Right lobe of liver (tissue), 4 donors: ENCODE data around the gene MYO1F.

Experiments used
- CTCF ChIP-seq, 4 donors: fragments of 200-600 bp in 3 of 4; fragments of 450-650 bp in 1 of 4; IDR thresholded peaks; one replicate each; pipeline versions ENCODE4 v1.5.1 to v1.8.0; 2016 to 2022; ENCODE audit warnings: antibody characterized with exemption in 4 of 4, mild to moderate bottlenecking in 2 of 4
- POLR2A ChIP-seq: fragments of 450-650 bp; IDR thresholded peaks from one replicate; pipeline ENCODE4 v1.6.1; 2017; ENCODE audit warnings: antibody characterized with exemption, mild to moderate bottlenecking
- donor health status: DM: no; HTN: no; CAD: no.
- donor health status: DM: no; HTN: no; CAD: no.
- donor health status: DM: no; HTN: yes; CAD: no.

- no peak for TF ChIP-seq CTCF (IDR thresholded peaks at IDR 0.05)
- no peak for TF ChIP-seq POLR2A
Observed at GRCh38 chr19:8545743-8546142, 31.5 kb downstream of the MYO1F start.
